Colonic mucosa (tissue), 4 donors: ENCODE results near the gene SLC7A6. TPM values are rescaled to one million over a fixed set of nuclear protein-coding genes. Genes with fewer than 3 reads are reported as not detected.
A peak's percentile ranks its signal among the peaks of the same experiment; 100 is the strongest.

Experiments
- DNase-seq: peaks from one replicate; pipeline ENCODE4 v3.0.0-alpha.2; 2020
- H3K27ac ChIP-seq: fragments of 200-600 bp; one replicate; pipeline ENCODE4 v1.8.0; 2021
- H3K27me3 ChIP-seq: fragments of 200-600 bp; one replicate; pipeline ENCODE4 v1.8.0; 2021
- H3K36me3 ChIP-seq: fragments of 200-600 bp; one replicate; pipeline ENCODE4 v1.8.0; 2021
- H3K4me1 ChIP-seq: fragments of 200-600 bp; one replicate; pipeline ENCODE4 v1.8.0; 2021; ENCODE audit warnings: mild to moderate bottlenecking
- H3K4me3 ChIP-seq: fragments of 200-600 bp; one replicate; pipeline ENCODE4 v1.8.0; 2021
- H3K9ac ChIP-seq, 2 donors: one replicate each; pipeline ENCODE4 v1.7.0; 2013; ENCODE audit warnings: control low read depth in 2 of 2, low read depth in 2 of 2, low read length in 2 of 2
- H3K9me3 ChIP-seq: fragments of 200-600 bp; one replicate; pipeline ENCODE4 v1.8.0; 2021
- intact Hi-C: fragments of 100-400 bp; cut with DNase I; formaldehyde crosslinking; loops from one replicate; pipeline ENCODE4 v1.14.1; 2022
- total RNA-seq, 2 donors: library from RNA; stranded (reverse); fragmentation: NEBNext Ultra II Directional in 1 of 2; extraction: Animal tissue kit (Norgen Biotek cat#: 25700) in 1 of 2; gene quantifications; one replicate each; pipeline ENCODE4 v1.2.1, GENCODE V29; 2021
- TF ChIP-seq, protein P1 (sequence below): fragments of 200-600 bp; IDR thresholded peaks from one replicate; pipeline ENCODE4 v1.8.0; 2022; ENCODE audit warnings: antibody characterized with exemption, mild to moderate bottlenecking
- donor health status: healthy.
- donor health status: DM: no; HTN: no; CAD: no.
- donor health status: DM: no; HTN: no; CAD: no.

SLC7A6 gene
- total RNA-seq, 2 donors from 2014 or later: 22.0 to 42.2 TPM

DNA sequence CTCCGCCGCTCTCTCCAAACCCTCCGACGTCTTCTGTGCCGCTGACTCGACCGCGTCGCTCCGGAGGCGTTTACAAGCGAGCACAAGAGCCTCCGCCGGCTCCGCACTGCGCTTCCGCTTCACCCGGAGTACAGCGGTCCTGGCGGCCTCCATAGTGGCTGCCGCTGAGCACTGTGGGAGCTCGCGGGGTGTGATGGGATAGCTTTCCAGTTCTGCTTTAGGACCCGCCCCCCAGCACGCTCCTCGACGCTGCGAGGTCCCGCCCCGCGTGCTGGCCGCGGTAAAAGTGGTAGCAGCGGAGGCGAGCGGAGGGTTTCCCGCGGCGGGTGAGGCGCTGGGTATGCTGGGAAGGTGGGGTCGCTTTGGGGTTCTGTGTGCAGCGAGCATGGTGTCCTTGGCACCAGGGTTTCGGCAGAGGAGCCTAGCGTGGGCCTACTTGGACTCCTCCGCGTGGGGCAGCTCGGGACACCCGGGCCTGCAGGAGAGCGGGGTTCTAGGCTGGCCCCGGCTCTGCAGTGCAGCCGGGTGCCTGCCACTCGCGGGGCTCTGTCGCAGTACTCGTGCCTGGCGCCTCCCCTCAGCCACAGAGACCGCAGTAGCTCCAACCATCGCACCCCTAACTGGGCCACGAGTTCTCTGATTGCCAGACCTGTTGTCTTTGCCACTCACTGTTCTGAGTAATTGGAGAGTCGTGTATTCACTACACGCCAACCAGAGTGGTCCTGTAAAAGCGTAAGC is 46.6 kb downstream of the SLC7A6 start, which contains the start of the genes PRMT7 and SLC7A6OS:
Gene PRMT7, plus strand, starts transcription at position 246 of the 738 bp plus-strand sequence. CDS start 4,961 bp downstream, outside the sequence.
Gene SLC7A6OS, minus strand, starts transcription at position 173 of the 738 bp plus-strand sequence. Its CDS starts 20 bp downstream, at position 153.
- no peaks in the 10 kb centered on the region for H3K27me3 ChIP-seq
- peak; percentile 96 for DNase-seq
- intact Hi-C loops: loop anchor here (5.0 kb wide), 1 partner anchor 49 kb away; the partner anchor contains the start of gene SLC7A6
- peaks cover 16% of the 10 kb centered on the region for H3K4me1 ChIP-seq
- H3K9ac ChIP-seq: peak within 1 kb of the TSS; percentile 77 to 87
- H3K4me3 ChIP-seq: peak within 1 kb of the TSS; percentile 89
- H3K27ac ChIP-seq: peak within 1 kb of the TSS; percentile 82
- TF ChIP-seq, protein P1, sequence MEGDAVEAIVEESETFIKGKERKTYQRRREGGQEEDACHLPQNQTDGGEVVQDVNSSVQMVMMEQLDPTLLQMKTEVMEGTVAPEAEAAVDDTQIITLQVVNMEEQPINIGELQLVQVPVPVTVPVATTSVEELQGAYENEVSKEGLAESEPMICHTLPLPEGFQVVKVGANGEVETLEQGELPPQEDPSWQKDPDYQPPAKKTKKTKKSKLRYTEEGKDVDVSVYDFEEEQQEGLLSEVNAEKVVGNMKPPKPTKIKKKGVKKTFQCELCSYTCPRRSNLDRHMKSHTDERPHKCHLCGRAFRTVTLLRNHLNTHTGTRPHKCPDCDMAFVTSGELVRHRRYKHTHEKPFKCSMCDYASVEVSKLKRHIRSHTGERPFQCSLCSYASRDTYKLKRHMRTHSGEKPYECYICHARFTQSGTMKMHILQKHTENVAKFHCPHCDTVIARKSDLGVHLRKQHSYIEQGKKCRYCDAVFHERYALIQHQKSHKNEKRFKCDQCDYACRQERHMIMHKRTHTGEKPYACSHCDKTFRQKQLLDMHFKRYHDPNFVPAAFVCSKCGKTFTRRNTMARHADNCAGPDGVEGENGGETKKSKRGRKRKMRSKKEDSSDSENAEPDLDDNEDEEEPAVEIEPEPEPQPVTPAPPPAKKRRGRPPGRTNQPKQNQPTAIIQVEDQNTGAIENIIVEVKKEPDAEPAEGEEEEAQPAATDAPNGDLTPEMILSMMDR: no peak
- H3K36me3 ChIP-seq: peaks cover 6% of the 10 kb centered on the region
- no peaks in the 10 kb centered on the region for H3K9me3 ChIP-seq

DNA sequence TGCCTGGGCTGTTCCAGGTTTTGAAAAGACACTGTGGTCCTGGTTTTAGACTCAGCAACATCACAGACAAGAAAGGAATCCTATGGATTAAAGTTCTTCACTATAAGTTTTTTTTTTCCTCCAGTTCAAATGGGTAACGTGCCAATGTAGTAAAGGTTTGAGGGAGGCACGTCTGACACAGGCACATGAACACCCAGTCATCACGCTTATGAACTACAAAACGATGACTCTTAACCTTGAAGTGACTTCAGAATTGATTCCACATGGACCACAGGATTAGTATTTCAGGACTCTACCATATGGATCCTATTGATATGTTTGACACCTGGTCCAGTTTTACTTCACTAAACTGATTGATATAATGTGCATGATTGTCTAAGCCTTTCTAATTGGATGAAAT is 48.8 kb downstream of the SLC7A6 start:
- Histone ChIP-seq H3K9ac (no peak overlapping the region), H3K27me3 (no peaks in the 10 kb centered on the region), H3K36me3 (peaks cover 7% of the 10 kb centered on the region), H3K9me3 (no peaks in the 10 kb centered on the region), H3K4me3 (no peak overlapping the region), H3K27ac (no peak overlapping the region), H3K4me1 (peaks cover 16% of the 10 kb centered on the region)
- no peak for DNase-seq
- TF ChIP-seq, protein P1: no peak
- intact Hi-C loops: loop anchor here (5.0 kb wide), 1 partner anchor 51 kb away; the partner anchor contains the start of gene SLC7A6

- H3K4me3 ChIP-seq: no peak overlapping the region
- H3K27ac ChIP-seq: no peak overlapping the region
- intact Hi-C loops: no loop called here
- peaks cover 6% of the 10 kb centered on the region for H3K36me3 ChIP-seq
- TF ChIP-seq, protein P1: no peak
- H3K4me1 ChIP-seq: no peaks in the 10 kb centered on the region
- H3K9ac ChIP-seq: no peak overlapping the region
- no peak for DNase-seq
- no peaks in the 10 kb centered on the region for H3K27me3 ChIP-seq
- H3K9me3 ChIP-seq: no peaks in the 10 kb centered on the region
Observed at GRCh38 chr16:68319185-68319908, 55.0 kb downstream of the SLC7A6 start.

DNA sequence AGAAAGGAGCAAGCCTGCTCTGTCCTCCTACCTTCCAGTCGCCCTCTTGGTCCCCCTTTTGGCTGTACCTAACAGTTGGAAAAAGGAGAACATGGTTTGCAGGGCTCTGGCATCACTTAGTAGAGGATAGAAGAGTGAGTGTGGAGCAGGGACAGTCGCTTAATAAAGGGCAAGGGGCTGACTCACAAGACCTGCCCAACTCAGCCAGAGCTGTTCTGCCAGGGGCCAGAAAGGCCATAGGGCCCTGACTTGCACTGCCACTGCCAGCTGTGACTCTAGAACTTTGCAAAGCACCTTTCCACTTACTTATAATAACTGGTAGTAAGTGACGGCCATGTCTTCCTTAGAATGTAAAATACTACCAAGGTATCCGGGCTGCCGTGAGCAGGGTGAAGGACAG is 60.0 kb downstream of the SLC7A6 start:
- Histone ChIP-seq H3K9me3 (no peaks in the 10 kb centered on the region), H3K36me3 (no peaks in the 10 kb centered on the region), H3K27me3 (no peaks in the 10 kb centered on the region), H3K4me3 (no peak overlapping the region), H3K27ac (no peak overlapping the region), H3K4me1 (no peaks in the 10 kb centered on the region), H3K9ac (no peak overlapping the region)
- intact Hi-C loops: no loop called here
- TF ChIP-seq, protein P1: no peak
- no peak for DNase-seq

DNA sequence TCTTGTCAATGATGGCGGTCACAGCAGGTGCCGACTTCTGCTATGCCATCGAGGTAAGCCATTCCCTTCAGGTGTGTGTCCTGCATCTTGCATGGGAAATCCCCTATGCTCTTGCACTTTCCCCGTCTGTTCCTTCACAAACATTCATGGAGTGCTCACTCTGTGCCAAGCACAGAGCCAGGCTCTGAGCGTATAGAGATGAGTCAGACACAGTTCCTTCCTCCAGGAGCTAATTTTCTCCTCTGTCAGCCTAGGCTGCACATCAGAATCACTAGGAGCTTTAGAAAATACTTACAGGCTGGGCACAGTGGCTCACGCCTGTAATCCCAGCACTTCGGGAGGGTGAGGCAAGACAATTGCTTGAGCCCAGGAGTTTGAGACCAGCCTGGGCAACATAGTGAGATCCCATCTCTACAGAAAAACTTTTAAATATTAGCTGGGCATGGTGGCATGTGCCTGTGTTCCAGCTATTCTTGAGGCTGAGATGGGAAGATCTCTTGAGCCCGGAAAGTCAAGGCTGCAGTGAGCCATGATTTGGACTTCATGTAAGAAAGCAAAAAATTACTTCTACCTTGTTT is 60.5 kb downstream of the SLC7A6 start:
- no peaks in the 10 kb centered on the region for H3K36me3 ChIP-seq
- intact Hi-C loops: no loop called here

More for the DNA sequence above, 60.5 kb downstream of the SLC7A6 start:
- Histone ChIP-seq H3K27me3 (no peaks in the 10 kb centered on the region), H3K27ac (no peak overlapping the region), H3K4me1 (no peaks in the 10 kb centered on the region), H3K9me3 (no peaks in the 10 kb centered on the region), H3K9ac (no peak overlapping the region), H3K4me3 (no peak overlapping the region)
- no peak for DNase-seq
- TF ChIP-seq, protein P1: no peak
